Tongue (tissue), 2 donors: ENCODE measurements around the gene AIFM2. TPM values are rescaled to one million over a fixed set of nuclear protein-coding genes. Genes with fewer than 3 reads are reported as not detected.
A peak's percentile ranks its signal among the peaks of the same experiment; 100 is the strongest.
"Not testable (repeated sequence)": the region's sequence is repeated elsewhere in the genome, so short reads cannot be mapped to it uniquely, and the experiment has no call there.

ENCODE experiments used
- DNase-seq: peaks from one replicate; pipeline ENCODE4 v3.0.0-alpha.2; 2015
- total RNA-seq: library from RNA; depleted of rRNA; stranded (reverse); fragments of >200 nt; gene quantifications from one replicate; pipeline ENCODE4 v1.2.3, GENCODE V29; 2014

Gene AIFM2
- 2.4 TPM for total RNA-seq

DNA sequence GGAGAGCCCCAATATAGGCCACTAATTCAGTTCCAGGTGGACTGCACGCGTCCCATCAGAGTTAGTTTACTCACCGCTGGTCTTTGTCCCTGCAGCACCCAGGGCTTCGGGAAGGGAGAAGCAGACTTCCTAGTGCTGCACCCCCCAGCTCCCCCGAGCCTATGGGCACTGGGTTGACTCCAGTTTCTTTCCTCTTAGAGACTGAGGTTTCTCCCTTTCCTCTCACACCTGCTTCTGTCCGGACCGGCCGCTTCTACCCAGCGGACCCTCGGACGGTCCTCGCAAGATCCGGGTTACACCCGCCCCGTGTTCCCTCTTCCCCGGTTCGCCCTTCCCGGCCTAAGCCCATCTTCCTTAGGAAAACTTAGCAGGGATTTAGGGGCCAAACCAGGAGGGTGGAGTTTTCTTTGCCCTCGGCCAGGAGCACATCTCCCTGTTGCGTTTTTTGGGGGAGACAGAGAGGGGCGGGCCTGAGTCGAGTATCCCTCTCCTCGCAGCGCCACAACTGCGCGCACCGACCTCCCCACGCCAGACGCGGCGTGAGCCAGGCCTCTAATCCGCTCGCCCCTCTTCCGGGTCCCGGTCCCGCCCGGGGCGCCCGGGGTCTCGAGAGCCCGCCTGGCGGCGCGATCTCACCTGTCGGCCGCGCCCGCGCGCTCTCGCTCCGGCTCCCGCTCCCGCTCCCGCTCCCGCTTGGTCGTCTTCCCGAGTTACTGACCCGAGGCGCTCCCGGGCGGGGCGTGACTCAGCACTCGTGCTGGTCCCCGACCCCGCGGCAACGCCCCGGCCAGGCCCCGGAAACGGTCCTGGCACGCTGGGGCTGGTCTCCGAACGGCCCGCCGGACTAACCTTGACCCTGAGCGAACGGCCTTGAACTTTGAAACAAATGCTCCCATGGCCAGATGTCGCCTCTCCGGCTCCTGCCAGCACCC lies at the start of gene AIFM2:
AIFM2 (minus strand) TSS at position 728 of the 932 bp plus-strand sequence. CDS start 8,741 bp downstream, outside the sequence.
- DNase-seq = peak; percentile 63

DNA sequence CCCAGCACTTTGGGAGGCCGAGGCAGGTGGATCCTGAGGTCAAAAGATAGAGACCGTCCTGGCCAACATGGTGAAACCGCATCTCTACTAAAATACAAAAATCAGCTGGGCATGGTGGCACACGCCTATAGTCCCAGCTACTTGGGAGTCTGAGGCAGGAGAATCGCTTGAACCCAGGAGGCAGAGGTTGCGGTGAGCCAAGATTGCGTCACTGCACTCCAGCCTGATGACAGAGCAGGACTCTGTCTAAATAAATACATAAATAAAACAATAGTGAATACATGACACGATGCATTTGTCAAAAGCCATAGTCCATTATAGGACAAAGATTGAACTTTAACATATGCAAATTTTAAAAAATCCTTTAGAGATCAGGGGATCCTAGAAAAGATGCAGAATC lies 46.6 kb upstream of the AIFM2 start:
- DNase-seq = not testable (repeated sequence)

DNA sequence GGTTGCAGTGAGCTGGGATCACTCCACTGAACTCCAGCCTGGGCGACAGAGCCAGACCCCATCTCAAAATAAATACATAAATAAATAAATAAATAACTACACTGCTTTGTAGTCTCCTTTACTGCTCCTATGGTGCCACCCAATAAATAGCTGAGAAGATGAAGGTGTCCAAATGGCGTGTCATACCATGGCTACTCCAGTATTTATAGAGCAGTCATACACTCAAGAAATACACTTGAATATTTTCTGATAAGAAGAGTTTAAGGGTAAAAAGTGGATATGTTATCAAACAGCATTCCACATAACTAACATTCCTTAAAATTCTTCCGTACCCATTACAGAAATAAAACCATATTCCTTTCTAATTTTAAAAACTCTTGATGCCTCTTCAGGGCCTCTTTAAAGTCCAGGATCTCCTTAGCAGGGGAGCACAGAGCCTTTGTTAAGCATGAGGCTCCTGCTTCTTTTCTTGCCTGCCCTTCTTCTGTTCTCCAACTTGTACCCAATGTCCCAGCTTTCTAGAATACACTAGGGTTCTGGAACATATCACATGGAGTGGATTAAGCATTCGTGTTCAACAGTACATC lies 45.6 kb upstream of the AIFM2 start:
- DNase-seq = no peak

DNA sequence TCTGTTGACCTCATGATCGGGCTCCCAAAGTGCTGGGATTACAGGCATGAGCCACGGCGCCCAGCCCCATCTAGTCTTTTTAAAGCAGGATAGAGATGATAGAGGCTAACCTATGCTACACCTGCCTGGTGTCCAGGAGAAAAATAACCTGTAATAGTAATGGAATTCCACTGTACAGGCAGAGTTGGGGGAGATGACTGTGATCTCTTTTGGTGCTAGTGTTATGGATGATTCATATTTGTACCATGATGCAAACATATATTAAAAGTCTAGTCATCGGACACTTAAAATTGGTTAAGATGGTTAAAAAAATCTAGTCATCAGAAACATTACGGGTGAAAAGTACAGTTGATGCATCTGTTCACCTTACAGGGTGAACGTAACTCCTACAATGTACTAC lies 43.8 kb upstream of the AIFM2 start:
- DNase-seq = no peak

DNA sequence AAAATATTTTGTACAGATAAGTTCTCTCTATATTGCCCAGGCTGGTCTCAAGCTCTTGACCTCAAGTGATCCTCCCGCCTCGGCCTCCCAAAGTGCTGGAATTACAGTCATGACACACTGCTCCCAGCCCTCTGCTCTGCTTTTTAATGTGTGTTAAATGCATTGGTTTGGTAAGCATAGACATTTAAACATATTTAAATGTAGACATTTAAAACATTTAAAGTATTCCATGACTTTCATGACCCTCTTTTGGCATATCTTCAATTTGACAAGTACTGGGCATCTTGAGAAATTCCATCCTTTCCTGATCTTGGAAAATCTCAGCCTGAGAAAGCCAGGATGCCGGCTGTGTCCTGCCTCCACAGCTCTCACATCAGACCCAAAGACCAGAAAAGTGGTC lies 42.9 kb upstream of the AIFM2 start:
- no peak for DNase-seq

DNA sequence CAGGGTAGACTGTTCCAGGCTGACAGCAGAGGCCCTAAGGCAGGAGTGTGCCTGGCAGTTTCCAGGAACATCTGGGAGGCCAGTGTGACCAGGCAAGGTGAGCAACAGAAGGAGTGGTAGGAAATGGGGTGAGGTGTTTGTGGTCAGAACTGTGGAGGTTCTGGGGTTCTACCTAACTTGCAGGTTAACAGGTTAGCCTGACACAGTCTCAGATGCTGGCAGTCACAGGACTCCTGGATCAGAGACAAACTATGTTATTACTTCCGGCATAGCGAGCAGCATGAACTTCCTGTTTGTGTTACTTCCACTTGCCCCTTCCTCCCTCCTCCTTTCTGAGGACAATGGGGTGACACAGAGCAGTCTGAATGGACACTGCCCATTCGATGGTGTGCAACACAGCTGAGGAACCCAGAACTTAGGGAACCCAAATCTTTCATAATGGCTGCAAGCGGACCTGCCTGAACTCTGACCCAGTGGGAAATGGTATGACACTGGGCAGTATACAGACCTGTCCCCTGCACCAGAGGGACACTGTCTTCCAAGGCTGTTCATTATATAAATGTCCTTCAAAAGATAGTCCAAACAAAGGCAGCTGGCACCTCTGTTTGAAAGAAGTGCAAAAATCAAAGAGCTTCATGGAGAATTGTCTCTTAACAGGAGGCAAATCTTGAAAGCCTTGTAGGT lies 41.6 kb upstream of the AIFM2 start:
- no peak for DNase-seq

DNA sequence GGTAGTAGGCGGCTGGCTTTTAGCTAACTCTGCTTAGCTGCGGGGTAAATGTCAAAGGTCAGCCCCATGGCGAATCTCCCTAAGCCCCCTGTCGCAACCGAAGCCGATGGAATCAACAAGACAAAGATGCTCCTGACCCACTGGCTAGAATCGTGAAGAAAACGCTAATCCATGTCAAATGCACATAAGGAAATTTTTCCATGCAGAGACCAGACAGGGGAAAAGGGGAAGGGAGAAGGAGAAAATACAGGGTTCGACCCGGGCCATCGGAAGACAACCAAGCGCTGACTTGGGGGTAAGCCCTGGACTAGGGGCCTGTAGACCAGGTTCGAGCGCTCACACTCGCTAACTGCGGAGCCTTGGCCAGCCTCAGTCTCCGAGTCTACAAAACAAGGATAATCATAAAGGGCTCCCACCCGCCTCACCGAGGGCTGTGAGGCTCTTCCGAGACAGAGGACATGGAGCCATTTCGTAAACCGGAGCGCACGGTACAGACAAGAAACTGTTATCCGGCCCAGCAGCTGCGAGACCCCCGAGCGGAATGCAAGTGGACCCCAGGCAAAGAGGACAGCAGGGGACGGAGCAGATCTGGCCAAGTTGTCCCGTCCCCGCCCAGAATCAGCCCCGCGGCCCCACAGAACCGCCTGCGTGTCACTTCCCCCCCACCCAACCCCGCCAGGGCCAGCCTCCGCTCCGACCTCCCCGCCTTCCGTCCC lies 37.2 kb upstream of the AIFM2 start:
- no peak for DNase-seq

DNA sequence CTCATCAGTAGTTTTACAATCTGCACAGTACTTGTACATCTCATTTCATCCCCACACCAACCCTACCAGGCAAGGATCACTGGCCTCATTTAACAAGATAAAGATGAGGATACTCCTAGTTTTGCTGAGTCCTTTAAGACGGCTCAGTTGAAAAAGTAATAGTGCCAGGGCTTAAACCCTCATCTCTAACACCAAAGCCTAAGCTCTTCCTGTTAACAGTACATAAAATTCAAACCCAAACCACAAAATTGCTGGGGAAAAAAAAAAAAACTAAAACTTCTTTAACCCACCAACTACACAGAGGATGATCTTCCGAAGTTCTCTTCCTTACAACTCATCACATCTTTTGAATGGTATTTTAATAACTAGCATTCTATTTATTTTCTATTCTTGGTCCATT lies 36.4 kb upstream of the AIFM2 start:
- DNase-seq = no peak

DNA sequence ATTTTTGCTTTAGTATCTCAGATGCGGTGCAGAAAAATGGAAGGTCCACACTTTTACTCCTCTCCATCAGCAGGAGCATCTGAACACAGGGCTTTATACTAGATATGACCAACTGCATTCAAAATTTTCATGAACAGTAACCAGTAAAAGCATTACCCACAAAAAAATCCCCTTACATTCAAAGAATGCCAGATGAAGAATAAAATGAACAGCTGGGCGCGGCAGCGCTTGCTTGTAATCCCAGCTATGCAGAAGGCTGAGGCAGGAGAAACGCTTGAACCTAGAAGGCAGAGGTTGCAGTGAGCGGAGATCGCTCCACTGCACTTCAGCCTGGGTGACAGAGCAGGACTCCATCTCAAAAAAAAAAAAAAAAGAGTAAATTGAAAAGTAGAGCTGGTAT lies 34.6 kb upstream of the AIFM2 start:
- peak; percentile 31 for DNase-seq

DNA sequence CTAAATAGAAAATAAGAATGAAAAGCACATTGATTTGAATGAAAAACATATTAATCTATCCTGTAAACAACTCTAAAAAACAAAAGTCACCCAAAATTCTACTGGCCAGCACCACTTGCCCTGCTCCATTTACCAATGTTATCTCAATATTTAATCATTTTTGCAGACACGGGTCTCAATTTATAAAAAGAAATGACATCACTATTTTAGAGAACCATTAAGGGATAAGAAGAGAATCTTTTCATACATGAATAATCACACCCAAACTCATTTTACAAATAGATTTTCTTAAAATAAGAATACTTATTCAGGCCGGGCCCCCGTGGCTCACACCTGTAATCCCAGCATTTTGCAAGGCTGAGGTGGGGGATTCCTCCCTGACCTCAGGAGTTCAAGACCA lies 33.8 kb upstream of the AIFM2 start:
- no peak for DNase-seq

DNA sequence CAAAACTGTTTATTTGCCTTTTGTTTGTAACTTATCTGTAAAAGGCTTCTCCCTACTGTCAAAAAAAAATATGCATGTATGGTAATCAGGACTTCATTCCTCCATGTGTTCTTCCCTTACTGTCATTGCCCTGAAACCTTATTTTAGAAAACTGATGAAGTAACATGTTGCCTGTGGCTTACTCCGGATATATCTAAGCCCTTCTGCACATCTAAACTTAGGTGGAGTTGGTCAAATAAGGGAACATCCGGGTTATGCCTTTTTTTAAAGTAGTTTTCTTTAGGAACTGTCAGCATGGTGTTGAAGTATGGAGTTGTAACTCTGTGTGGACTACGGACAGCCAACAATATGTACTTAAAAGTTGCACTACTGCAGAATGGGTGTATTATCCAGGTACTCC lies 31.5 kb upstream of the AIFM2 start:
- DNase-seq = no peak

DNA sequence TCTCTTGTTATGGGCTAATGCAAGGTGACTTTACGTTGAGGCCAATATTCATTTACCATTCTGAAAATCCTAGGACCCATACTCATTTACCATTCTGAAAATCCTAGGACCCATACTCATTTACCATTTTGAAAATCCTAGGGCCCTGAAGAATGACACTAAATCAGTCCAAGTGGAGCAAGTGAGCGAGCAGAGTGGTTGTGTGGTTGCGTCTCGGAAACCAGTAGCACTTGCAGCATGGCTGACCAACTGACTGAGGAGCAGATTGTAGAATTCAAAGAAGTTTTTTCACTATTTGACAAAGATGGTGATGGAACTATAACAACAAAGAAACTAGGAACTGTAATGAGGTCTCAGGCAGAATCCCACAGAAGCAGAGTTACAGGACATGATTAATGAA lies 30.8 kb upstream of the AIFM2 start:
- DNase-seq = no peak

DNA sequence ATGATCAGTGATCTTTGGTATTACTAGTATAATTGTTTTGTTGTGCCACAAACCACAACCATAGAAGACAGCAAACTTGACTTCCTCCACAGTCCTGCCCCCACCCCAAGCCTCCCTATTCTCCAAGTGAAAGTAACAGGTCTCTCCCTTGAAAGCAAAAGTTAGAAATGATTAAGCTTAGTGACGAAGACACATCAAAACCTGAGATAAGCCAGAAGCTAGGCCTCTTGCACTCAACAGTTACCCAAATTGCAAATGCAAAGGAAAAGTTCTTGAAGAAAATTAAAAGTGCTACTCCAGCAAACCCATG lies 30.2 kb upstream of the AIFM2 start:
- DNase-seq = no peak

DNA sequence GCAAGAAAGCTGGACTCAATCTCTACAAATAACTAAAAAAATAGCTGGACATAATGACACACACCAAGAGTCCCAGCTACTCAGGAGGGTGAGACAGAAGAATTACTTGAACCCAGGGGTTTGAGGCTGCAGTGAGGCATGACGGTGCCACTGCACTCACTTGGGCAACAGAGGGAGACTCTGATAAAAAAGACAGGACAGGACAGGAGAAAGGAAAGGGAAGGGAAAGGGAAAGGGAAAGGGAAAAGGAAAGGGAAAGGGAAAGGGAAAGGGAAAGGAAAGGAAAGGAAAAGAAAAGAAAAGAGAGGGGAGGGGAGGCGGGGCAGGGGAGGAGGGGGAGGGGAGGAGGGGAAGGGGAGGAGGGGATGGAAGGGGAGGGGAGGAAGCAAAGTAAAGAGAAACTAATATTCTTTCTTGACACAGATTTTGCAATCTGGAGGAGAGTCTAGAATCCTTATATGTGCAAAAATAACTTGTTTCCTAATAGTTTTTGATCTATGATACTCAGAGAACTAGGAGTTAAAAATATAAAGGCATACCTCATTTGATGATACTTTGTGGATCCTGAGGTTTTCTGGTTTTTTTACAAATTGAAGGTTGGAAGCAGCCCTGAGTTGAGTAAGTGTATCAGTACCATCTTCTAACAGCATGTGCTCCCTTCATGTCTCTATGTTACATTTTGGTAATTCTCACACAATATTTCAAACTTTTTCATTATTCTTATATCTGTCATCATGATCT lies 29.7 kb upstream of the AIFM2 start:
- no peak for DNase-seq

DNA sequence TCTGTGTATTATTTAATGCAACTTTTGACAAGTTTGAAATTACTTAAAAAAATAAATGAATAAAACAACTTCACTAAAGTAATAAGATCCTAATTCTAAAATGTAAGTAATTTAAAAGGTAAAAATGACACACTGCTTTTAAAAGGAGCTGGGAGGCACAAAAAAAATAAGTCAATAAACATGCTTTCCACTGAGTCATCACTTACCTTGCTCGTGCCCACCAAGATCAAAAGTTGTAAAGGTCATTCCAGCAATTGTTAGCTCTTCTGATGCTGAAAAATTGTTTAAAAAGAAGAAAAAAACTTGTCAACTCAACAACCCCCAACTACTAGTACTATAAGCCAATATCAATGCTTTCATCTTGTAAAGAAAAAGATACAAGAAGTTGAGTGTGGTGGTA lies 28.2 kb upstream of the AIFM2 start:
- DNase-seq = no peak

DNA sequence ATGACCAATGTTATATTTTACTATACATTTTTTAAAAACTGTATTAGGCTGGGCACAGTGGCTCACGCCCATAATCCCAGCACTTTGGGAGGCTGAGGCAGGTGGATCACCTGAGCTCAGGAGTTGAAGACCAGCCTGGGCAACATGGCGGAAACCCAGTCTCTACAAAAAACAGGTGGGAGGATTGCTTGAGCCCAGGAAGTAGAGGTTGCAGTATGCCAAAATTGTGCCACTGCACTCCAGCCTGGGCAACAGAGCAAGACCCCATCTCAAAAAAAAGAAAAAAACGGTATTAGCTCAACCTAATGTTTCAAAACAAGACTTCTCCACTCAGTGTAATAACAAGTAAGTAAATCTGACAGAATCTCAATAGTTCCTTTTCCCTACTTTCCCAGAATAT lies 26.7 kb upstream of the AIFM2 start:
- not testable (repeated sequence) for DNase-seq

DNA sequence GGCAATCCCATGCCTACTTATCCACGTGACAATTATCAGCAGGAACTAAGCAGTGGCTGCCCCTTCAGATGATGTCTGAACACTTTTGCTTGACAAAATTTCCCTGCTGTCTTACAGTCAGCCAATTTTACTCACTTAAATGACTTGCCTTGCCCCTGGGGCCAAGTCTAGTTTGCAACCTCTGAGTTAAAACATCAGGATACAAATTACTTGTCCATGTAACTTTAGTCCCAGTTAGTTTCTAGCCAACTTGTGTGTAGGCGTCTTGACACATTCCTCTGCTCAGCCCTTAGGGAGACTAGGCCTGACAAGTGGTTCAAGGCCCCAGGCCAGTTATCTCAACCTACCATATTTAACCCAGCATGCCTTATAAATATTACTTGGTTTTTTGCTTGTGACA lies 25.5 kb upstream of the AIFM2 start:
- no peak for DNase-seq

DNA sequence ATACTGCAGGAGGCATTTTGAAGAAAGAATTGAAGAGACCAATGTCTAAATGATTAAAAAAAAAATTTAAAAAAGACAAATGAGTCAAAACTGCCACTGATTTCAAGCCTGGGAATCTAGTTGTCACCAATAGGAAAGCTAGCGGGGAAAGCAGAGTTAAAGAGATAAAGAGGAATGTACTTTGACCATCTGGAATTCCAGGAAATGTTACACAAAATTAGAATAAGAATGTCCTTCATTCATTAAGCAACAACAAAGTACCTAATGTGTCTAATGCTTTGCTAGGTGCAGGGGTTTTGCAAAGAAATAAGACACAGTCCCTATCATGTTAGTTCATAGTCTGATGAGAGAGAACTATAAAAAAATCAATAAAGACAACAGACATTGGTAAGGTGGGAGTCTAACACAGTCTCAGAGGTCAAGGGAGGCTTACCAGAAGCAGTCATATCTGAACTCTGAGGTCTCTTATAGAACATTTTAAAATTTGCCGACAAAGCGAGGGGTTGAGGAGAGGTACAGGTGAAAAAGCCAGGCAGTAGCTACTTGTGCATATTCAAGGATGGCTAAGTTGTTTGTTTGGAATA lies 22.7 kb upstream of the AIFM2 start:
- no peak for DNase-seq

DNA sequence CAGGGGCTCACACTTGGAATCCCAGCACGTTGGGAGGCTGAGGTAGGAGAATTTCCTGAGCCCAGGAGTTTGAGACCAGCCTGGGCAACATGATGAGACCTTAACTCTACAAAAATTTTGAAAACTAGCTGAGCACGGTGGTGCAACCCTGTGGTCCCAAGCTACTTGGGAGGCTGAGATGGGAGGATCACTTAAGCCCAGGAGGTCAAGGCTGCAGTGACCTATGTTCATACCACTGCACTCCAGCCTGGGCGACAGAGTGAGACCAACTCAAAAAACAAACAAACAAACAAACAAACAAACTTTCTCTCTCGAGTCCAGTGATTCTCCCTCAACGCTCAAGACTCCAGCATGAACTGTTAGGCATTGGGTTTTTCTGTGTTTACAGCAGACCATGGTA lies 15.9 kb upstream of the AIFM2 start:
- no peak for DNase-seq

DNA sequence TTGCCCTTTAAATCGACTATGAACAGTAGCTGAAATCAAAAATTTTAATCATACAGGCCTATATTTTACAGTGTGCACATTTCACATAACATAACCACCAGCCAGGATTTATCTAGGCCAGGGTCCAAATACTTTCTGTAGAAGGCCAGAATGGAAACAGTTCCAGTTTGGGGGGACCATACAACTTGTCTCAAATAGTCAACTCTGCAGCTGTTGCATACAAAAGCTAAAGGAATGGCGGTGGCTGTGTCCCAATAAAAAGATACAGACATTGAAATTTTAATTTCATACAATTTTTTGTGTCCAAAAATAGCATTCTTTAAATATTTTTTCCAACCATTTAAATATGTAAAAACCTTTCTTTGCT lies 14.6 kb upstream of the AIFM2 start:
- DNase-seq = peak; percentile 81

DNA sequence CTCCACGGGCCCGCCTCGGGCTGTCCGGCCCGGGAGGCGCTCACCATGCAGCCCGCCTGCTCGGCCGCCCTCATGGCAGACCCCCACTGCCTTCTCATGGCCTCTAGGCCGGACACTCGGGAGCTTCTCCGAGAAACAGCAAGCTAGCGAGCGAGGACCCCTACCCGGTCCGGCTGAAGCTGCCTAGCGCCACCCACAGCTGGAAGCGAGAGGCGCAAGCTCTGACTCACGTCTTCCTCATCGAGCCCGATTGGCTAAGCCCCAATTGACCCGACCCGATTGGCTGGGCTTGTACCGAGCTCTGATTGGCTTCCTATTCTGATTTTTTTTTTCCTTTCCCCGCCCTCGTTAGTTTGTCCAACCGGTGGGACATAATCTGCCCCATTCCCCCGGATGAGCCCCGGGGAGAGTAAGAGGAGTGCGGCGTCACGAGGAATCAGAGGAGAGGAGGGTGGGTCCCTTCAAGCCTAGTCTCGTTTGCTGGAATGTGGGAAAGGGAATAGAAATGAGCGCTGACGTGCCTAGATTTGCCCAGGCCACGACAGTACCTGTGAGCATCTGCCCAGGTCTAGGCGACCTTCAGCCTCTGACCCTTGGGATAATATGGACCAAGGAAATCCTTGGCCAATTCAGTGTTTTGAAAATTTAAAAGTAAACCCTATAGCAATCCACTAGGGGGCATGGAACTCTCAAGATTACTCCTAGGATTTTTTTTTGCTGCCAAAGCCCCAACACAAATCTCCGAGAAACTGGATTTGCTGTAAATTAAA lies 14.0 kb upstream of the AIFM2 start, which contains the start of gene TYSND1:
TYSND1 (minus strand) TSS at position 212 of the 770 bp plus-strand sequence; CDS start at position 98, 114 bp downstream.
- peak; percentile 99 for DNase-seq
